GM18870 (cell line): ENCODE results near the gene NAPG.
"Not testable (repeated sequence)": the region's sequence is repeated elsewhere in the genome, so short reads cannot be mapped to it uniquely, and the experiment has no call there.

Source experiments
- ATAC-seq: cut with Tn5 transposase; IDR thresholded peaks from one replicate; pipeline ENCODE4 v1.9.1; 2021; ENCODE audit warnings: moderate library complexity; ENCODE audit not compliant: unreplicated experiment

The NAPG gene

DNA sequence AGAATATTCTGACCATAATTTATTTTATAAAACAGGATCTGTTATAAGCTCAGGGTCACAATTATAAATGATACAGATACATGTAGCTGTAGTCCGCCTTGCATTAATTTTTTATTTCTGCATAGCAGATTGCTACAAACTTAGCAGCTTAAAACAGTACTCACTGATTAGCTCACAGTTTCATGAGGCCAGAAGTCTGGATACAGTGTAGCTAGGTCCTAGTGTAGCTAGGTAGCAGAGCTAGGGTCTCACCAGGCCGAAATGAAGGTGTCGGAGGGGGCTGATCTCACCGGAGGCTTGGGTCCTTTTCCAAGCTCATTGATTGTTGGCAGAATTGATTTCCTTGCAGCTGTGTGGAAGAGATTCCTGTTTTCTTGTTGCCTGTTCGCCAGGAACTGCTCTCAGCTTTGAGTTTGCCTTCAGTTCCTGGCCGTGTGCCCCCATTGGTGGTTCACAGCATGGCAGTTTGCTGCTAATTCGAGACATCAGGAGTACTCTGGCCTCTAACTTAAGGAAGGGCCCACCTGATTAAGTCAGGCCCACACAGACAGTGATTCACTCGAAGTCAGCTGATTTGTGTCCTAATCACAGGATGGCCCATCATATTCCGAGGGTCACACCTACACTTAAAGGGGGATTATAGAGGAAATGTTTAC is 18.4 kb downstream of the NAPG start:
- ATAC-seq = no peak

DNA sequence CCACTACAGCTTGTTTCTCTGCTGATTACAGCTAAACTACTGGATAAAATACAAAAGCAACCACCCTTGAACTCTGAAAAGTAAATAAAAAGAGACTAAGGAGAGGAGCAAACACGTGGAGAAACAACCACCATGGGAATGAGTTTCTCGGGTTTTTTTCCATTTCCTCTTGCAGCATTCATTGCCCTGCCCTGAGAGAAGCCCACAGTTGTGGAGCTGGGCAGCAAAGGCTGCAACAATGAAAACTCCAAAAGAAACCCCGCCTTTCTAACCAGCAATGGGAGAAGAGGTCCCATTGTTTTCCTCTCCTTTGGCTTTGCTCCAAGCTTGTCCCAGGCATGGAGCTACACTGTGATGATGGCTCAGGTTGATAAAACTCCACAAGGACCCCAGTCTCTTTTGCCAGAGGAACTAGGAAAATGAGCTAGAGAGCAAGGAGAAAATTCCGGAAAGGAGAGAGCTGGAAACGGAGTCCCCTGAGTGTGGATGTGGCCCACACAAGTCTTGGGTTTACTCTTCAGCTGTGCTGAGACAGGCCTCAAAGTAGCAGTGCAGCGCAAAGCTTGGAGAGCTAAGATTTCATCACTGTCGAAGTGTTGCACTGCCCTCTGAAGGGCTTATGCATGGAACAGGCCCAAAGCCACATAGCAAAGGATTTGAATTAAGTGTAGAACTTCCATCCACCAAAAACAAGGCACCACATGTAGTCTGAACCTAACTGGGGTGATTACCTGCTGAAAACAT is 20.9 kb downstream of the NAPG start:
- ATAC-seq = no peak

DNA sequence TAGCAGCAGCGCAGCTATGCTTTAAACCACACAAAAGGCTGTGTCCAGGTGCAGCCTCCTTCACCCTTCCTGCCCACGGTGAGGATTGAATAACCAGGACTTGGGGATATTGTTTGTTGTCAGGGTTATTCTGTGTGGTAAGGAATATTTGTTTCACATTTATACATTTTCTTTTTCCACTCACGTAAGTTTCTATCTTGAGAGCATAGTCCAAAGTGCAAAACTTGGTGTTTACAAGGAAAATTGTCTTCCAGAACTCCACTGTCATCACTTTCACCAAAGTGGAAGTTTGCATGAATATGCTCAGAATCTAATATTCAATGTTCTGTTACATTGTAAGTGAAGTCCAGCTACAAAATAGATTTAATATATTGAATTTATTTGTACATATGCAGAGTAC is 26.4 kb downstream of the NAPG start:
- no peak for ATAC-seq

DNA sequence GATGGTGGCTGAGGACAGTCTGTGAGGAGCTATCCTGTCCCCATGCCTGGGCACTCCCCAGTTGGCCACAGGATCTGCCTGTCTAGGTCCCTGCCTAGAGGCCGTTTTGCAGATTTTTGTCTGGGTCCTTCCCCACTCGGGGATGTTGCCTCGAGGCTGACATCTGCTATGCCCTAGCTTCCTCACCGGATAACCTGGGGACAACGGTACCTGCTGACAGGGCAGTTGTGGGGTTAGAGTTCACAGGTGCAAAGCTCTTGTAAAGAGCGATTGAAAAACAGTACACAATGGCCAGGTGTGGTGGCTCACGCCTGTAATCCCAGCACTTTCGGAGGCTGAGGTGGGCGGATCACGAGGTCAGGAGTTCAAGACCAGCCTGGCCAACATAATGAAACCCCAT is 30.4 kb downstream of the NAPG start:
- ATAC-seq = not testable (repeated sequence)

DNA sequence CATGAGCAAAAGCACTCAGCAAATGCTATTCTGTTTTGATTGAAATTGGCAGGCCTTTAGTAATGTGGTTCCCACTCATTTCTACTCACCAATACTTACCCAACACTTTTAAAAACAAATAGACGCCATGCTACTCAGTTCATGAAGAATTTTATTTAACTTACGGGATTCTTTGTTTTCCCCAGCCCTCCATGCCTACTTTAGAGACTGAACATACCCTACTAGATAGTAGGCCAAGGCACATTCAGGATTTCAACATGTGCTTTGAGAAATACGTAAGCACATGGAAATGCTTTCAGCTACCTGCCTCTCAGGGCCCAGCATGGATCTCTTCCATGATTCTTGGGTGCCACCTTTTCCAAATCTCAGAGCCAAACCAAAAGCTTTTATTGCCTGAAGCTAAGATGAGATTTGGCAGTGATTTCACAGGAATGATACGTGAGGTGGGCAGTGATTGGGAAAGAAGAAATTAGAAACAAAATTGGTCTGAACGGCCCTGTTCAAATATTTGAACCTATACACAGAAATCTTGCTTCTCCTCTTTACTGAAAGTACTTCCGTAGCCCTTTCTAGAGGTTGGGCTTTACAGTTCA is 31.4 kb downstream of the NAPG start:
- ATAC-seq = no peak

DNA sequence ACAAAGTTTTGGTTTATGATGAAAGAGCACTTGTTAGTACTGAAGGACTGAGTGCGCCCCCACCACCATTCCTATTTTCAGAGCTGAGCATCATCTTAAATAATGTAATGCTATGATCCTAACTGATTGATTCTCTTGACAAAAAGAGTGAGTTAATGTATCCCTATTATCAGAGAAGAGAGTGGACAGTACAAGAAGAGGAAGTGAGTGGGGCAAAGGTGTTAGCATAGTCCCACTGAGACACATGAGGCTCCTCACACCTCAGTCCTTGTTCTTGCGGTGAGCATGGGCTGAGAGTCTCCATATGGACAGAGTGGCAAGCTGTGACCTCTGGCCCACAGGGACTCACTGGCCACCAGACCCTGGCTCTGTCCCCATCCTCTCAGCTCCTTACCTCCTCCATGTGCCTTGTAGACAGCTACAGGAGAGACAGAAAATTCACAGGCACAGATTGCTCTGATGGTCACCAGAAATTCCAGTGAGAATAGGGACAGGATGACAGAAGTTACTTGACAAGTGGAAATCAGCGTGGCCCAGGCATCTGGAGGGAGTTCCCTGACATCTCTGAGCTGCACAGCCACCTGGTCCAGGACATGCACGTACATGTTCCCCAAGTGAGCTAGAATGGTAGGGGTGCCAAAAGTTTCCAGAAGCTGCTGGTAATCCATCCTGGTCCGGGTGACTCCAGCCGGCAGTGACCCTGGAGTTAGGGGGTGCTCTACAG is 32.6 kb downstream of the NAPG start:
- no peak for ATAC-seq

DNA sequence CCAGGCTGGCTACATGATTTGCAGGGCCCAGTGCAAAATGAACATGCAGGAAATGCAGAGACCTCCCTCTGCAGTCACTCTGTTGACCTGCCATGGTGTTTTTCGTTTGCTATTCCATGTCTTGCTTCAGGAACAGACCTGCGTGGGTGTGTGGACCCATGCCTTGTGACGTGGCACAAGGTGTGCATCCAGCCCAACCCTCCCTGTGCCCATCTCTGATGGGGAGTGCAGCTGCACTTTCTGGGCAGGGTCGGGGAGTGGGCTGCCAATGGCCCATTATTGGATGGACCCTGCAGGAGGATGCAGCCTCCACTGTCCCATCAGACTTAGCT is 33.1 kb downstream of the NAPG start:
- no peak for ATAC-seq

DNA sequence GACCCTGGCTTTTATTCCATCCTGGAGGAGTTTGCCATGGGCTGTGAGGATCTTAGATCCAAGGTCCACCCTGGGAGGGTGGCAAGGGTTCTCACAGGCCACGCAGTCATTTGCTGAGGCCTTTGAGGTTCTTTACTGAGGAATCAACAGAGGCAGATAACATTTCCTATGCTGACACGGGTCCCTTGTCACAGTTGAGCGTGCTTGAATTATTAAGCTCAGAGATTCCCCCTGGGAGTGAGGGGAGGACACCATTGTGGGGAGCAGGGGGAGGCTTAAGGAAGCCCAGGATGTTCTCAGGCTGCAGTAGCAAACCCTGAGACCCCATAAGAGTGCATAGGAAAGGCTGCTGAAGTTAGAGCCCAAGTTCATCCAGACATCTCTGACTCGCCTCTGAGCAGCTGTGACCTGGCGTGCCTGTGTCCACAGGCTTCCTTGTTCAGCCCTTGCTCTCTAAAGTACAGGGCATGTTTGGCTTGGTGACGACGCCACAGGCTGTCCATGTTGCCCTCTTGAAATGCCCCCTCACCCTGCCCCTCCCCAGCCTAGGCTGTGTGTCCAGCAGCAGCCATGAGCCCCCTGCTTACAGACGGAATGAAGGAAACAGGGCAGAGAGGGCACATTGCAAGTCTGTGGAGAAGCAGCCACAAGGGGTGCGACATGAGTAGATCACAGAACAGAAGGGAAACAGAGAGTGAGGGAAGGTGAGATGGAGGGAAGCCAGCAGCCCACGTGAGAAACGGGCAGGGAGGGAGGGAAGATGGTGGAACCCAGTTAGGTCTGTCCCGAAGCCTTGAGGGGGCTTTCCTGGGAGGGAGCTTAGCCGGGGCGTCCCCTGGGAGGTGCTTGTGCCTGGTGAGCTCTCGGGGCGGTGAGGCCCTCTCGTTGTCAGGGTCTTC is 34.0 kb downstream of the NAPG start:
- no peak for ATAC-seq

DNA sequence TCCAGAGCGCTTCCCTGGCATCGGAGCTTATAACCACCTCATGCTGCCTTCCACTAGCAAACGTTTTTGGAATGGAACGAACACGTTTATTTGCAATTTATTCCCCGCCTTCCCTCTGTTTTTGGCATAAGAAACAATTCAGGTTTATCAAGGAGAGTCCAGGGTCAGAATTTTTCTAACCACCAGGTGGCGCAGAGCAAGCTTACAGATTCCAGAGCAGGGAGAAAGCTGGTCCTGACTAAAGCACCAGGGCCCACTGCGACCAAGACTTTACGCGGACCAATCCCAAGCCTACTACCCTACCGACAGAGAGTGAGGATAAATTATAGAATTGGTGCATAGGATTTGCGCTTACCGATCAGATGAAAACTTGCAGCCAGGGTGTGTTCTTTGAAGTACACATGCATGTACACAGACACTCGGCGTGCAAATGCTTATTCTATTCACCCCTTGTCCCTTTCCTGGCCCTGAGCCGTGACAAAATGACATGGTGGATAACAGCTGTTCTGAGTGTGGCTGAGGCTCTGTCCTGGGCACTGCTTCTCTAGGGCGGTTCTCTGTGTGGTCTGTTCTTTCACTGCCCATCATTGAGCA is 34.7 kb downstream of the NAPG start:
- ATAC-seq = no peak

DNA sequence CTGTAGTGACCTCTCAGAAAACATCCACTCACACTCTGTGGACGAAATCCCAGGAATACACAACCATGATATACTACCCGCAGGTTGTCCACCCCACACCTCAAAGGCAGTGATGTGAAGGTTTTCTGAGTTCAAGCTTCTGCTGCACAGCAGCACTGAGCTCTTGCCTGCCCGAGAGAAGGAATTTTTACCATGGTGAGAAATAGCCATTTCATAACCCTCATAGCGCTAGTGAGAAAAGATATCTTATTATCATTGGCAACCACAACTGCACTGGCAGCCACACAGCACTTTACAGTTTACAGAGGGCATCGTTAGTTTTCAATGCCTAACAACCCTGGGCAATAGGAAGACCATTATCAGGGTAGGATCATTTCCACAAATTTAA is 36.9 kb downstream of the NAPG start:
- no peak for ATAC-seq

DNA sequence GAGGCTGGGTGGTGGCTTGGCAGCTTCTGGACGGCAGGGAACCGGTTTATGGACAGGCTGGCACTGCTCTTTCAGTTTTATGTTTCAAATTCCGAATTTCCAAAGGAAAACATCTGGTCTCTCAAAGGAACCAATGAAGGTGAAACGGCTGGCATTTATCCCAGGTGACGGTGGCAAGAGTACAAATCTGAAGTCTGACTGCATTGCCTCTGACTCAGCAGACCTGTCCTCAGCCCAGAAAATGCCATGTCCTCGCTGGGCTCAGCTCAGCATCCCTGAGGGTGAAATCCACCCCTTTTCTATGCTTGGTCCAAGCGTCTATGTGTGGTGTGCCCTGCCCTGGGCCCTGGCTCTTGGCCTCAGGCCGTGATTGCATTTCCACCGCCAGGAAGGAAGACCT is 38.1 kb downstream of the NAPG start:
- ATAC-seq = no peak

DNA sequence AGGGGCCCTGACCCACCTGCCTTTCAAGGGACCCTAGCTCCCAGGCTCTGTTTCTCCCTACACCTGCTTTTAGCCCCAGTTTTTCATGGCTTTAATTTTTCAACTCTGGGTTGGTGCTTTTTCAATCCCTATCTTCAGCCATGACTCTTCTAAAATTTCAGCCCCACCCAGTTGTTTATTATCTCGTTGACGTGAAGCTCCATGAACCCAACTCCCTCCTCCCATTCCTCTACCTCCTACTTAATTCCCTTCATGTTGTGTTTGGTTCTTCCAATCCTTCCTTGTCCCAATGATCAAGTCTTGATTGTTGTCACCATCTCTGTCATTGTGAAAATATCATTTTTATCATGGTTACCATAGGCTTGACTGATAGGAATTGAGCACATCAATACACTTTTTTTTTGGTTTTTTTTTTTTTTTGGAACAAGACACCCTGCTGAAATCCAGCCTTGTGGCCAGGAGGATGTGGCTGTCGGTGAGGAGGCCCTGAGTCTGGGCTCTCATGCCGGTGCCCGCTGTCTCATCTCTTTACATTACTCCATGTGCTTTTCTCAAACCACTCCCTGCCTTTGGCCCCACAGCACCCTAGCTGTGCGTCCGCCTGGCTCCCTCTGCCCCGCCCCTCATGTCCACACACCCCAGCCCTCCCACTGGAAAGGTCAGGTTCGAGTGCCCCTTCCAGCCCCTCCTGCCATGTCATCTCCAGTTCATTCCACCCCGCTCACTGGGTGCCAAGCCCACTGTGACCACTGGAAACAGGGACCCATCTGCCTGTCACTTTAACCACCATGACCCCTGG is 39.3 kb downstream of the NAPG start:
- ATAC-seq = no peak

DNA sequence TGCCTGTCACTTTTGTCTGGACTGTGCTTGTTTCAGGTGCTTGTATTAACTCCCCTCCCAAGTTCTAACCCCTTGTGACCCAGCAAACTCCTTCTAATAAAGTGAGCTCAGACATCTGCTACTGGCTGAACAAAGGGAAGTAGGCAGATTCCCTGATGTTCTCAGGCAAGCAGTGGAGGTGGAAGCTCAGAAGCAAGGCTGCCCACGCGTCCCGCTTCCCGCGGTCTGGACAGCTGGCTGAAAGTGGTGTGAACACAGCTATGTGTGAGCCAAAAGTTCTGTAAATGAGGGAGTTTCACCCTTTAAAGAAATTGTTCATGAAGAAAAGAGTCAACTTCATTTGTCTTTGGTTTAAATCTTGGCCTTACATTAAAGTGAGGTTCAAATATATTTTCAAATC is 40.0 kb downstream of the NAPG start:
- no peak for ATAC-seq

DNA sequence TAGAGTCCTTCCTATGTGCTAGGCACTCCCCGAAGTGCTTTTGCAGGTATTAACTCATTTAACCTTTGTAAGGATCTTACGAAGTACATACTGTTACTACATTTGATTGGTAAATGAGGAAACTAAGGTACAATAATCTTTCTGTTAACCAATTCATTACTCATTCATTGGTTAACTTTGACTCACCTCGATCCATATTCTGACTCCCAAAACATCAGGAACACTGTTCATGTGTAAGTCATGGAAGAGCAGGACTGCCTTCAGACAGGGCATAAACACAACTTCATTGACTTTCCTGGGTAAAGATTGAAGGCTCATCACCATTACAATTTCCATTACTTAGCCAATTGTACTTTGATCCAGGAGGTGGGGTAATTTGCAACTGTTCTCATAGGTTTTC is 40.6 kb downstream of the NAPG start:
- no peak for ATAC-seq

DNA sequence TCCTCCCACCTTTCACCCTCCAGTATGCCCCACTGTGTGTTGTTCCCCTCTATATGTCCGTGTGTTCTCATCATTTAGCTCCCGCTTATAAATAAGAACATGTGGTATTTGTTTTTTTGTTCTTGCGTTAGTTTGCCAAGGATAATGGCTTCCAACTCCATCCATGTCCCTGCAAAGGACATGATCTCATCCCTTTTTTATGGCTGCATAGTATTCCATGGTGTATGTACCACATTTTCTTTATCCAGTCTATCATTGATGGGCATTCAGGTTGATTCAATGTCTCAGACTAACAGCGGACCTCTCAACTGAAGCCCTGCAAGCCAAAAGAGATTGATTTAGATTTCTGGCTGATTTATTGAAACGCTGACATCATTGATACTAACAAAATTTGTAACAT is 44.1 kb downstream of the NAPG start:
- ATAC-seq = not testable (repeated sequence)

DNA sequence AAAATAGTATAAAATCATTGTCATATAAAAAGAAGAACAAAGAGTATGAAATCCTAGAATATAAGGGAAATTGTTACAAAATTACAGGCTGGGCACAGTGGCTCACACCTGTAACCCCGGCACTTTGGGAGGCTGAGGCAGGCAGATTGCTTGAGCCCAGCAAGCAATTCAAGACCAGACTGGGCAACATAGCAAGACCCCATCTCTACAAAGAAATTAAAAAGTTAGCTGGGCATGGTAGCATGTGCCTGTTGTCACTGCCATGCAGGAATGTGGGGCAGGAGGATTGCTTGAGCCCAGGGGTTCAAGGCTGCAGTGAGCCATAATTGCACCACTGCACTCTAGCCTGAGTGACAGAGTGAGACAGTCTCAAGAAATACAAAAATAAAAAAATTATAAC is 44.8 kb downstream of the NAPG start:
- no peak for ATAC-seq

DNA sequence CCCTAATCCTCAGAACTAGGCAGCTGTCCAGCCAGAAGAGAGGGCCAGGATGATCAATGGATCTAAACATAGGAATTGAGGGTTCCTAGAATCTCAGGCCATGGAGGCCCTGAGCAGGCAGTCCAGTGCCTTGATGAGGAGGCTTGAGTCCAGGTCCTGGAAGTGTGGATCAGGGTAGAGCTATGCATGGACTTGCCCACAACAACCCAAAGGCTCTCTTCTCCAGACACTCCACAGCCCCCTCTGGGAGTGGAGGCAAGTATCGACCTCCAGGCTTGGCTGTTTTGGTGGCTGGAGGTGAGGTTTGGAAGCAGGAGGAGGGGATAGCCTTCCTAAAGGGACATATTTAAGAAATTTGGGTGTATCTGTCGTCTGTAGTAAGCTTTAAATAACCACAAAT is 45.7 kb downstream of the NAPG start:
- ATAC-seq = no peak

DNA sequence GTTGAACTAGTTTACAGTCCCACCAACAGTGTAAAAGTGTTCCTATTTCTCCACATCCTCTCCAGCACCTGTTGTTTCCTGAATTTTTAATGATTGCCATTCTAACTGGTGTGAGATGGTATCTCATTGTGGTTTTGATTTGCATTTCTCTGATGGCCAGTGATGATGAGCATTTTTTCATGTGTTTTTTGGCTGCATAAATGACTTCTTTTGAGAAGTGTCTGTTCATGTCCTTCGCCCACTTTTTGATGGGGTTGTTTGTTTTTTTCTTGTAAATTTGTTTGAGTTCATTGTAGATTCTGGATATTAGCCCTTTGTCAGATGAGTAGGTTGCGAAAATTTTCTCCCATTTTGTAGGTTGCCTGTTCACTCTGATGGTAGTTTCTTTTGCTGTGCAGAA is 47.4 kb downstream of the NAPG start:
- not testable (repeated sequence) for ATAC-seq

DNA sequence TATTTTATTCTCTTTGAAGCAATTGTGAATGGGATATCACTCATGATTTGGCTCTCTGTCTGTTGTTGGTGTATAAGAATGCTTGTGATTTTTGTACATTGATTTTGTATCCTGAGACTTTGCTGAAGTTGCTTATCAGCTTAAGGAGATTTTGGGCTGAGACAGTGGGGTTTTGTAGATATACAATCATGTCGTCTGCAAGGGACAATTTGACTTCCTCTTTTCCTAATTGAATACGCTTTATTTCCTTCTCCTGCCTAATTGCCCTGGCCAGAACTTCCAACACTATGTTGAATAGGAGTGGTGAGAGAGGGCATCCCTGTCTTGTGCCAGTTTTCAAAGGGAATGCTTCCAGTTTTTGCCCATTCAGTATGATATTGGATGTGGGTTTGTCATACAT is 48.6 kb downstream of the NAPG start:
- ATAC-seq = not testable (repeated sequence)
